ENCODE measurements around the gene PPP1R8. TPM values are rescaled to one million over a fixed set of nuclear protein-coding genes. Genes with fewer than 3 reads are reported as not detected.

Gene PPP1R8
- total RNA-seq: 48.7 TPM

DNA sequence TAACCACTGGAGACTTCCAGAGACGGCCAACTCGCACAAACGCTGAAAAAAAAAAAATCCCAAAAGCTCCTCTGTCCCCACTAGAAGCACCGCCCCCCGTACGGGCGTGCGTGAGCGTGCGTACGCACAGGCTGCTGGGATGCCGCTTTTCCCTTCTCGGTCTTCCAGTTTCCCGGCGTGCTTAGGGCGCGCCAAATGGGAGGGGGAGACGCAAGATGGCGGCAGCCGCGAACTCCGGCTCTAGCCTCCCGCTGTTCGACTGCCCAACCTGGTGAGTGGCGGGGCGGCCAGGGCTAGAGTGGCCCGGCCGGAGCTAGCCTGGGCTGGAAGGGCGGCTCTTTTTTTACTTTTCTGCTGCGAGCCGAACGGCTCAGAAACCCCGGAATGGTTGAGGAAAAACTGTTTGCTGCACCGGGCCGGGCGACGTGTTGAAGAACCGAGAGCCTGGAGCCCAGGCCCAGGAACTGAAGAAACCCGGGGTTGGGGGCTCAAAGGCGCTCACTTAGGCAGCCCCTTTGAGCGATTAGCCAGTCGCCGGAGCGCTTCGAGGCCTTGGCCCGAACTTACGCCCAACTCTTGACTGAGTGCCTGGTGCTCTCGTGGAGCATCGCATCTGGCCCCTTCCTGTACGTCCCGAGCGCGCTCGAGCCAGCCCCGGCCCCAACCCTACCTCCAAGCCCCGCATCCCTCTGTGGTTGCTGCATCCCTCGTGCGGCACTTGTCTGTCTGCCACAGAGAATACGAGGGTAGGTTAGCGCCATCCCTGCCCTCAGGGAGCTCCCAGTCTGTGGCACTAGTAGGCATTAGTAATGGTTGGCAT, at the start of gene PPP1R8:
Gene PPP1R8 (plus strand): TSS at position 162 of the 820 bp plus-strand sequence. CDS start 54 bp downstream, at position 216.

DNA sequence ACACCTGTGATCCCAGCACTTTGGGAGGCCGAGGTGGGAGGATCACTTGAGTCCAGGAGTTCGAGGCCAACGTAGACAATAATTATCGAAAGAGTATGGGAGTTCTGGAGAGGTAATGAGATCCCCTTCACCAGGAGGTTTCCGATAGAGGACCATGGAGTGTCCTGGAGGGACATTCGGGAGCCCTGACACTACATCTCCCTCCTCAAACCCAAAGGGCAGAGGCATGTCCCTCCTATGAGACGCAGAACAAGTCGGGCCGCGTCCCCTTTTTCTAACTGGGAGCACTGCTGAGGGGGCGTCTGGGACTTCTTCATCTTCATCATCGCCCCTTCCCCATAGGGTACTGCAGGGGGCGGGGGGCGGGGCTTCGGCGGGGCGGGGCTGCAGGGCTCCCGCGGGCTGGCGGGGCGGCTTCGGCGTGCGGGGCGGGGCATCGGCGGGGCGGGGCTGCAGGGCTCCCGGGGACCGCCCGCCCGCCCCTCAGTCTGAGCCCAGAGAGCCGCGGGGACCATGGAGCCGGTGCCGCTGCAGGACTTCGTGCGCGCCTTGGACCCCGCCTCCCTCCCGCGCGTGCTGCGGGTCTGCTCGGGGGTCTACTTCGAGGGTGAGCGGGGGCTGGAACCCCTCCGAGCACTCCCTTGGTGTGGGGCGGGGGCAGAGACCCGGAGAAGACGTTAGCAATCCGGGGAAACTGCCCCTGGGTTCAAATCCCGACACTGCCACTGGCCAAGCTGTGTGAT, 41.6 kb downstream of the PPP1R8 start, which contains the start of gene THEMIS2:
Gene THEMIS2 (plus strand): TSS at position 486 of the 743 bp plus-strand sequence. CDS start 28 bp downstream, at position 514.

Other genes with a start within 250 kb of the PPP1R8 start
- 38.8 TPM for gene AHDC1, start 226.6 kb upstream of the PPP1R8 start, total RNA-seq
- gene FGR, start 195.6 kb upstream of the PPP1R8 start, total RNA-seq: 3.7 TPM
- gene IFI6, start 158.6 kb upstream of the PPP1R8 start, total RNA-seq: 28.0 TPM
- gene FAM76A, start 104.8 kb upstream of the PPP1R8 start, total RNA-seq: 17.7 TPM
- gene STX12, start 57.6 kb upstream of the PPP1R8 start, total RNA-seq: 66.6 TPM
- 8.9 TPM for gene THEMIS2, start 41.8 kb downstream of the PPP1R8 start, total RNA-seq
- gene RPA2, start 83.8 kb downstream of the PPP1R8 start, total RNA-seq: 50.9 TPM
- 3.0 TPM for gene SMPDL3B, start 104.2 kb downstream of the PPP1R8 start, total RNA-seq
- gene XKR8, start 129.2 kb downstream of the PPP1R8 start, total RNA-seq: 3.9 TPM

Measured in camera-type eye (tissue), 1 donor.